Uterus (tissue), 4 donors: ENCODE data around the gene ZNF619. TPM values are rescaled to one million over a fixed set of nuclear protein-coding genes. Genes with fewer than 3 reads are reported as not detected.
A peak's percentile ranks its signal among the peaks of the same experiment; 100 is the strongest.

ENCODE experiments used
- DNase-seq, 2 donors: peaks; one replicate each; pipeline ENCODE4 v3.0.0-alpha.2; 2019 to 2020
- H3K27ac ChIP-seq, 2 donors: fragments of 200-600 bp; sonication (generic); 1 replicate in 1 of 2; 2 replicates in 1 of 2; pipeline ENCODE4 v1.5.1; 2016 to 2018
- H3K27me3 ChIP-seq, 2 donors: fragments of 200-600 bp; sonication (generic); one replicate each; pipeline ENCODE4 v1.5.1; 2018 to 2019; ENCODE audit warnings: control low read depth in 1 of 2
- H3K36me3 ChIP-seq, 2 donors: fragments of 200-600 bp; sonication (generic); one replicate each; pipeline ENCODE4 v1.5.1; 2019; ENCODE audit warnings: control low read depth in 1 of 2
- H3K4me1 ChIP-seq, 2 donors: fragments of 200-600 bp; sonication (generic); one replicate each; pipeline ENCODE4 v1.5.1; 2018 to 2019; ENCODE audit warnings: control low read depth in 1 of 2
- H3K4me3 ChIP-seq, 2 donors: fragments of 200-600 bp; sonication (generic); 1 replicate in 1 of 2; 2 replicates in 1 of 2; pipeline ENCODE4 v1.5.1; 2018 to 2019; ENCODE audit warnings: mild to moderate bottlenecking in 1 of 2
- H3K9me3 ChIP-seq, 2 donors: fragments of 200-600 bp; sonication (generic); one replicate each; pipeline ENCODE4 v1.5.1; 2019; ENCODE audit warnings: control low read depth in 1 of 2
- POLR2A ChIP-seq, 2 donors: fragments of 450-650 bp; IDR thresholded peaks; one replicate each; pipeline ENCODE4 v1.6.1; 2016; ENCODE audit warnings: antibody characterized with exemption in 2 of 2, mild to moderate bottlenecking in 1 of 2, moderate library complexity in 1 of 2
- intact Hi-C: fragments of 100-400 bp; cut with DNase I; formaldehyde crosslinking; loops from one replicate; pipeline ENCODE4 v1.15.1; 2023; ENCODE audit warnings: low total_unique reads
- total RNA-seq, 4 donors: library from RNA; depleted of rRNA in 3 of 4; stranded (reverse); fragments of >200 nt in 3 of 4; gene quantifications; one replicate each; pipeline versions ENCODE4 v1.1.0 to v1.2.4, GENCODE V29; 2014 to 2023
- TF ChIP-seq, protein P1 (sequence below), 4 experiments: fragments of 200-600 bp in 2 of 4; fragments of 450-650 bp in 2 of 4; sonication (generic) in 2 of 4; IDR thresholded peaks; one replicate each; pipeline ENCODE4 v1.5.1; 2016 to 2019; ENCODE audit warnings: antibody characterized with exemption in 4 of 4, mild to moderate bottlenecking in 2 of 4, moderate library complexity in 1 of 4
- donor health status: DM: yes; HTN: yes; CAD: no.

Gene ZNF619
- total RNA-seq, 4 donors from 2014 or later = 0.59 to 11.9 (median 6.1) TPM

DNA sequence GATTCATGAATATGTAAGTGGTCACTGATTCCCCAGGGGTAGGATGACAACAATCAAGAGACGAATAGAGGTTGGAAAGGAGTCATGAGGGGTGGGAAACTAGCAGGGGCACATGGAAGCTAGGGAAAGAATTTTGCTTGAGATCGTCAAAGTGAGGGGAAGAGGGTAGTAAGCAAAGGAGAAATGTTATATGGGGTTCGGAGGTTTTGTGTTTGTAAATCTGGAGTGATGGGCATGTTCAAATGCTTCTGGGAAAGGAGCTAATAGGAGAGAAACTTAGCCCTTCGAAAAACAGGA is 11.9 kb upstream of the ZNF619 start:
- H3K27me3 ChIP-seq = no peaks in the 10 kb centered on the region
- no peak overlapping the region for H3K4me3 ChIP-seq
- no peaks in the 10 kb centered on the region for H3K9me3 ChIP-seq
- DNase-seq = no peak
- no peaks in the 10 kb centered on the region for H3K36me3 ChIP-seq
- no peak for TF ChIP-seq POLR2A (IDR thresholded peaks at IDR 0.05)
- TF ChIP-seq, protein P1, sequence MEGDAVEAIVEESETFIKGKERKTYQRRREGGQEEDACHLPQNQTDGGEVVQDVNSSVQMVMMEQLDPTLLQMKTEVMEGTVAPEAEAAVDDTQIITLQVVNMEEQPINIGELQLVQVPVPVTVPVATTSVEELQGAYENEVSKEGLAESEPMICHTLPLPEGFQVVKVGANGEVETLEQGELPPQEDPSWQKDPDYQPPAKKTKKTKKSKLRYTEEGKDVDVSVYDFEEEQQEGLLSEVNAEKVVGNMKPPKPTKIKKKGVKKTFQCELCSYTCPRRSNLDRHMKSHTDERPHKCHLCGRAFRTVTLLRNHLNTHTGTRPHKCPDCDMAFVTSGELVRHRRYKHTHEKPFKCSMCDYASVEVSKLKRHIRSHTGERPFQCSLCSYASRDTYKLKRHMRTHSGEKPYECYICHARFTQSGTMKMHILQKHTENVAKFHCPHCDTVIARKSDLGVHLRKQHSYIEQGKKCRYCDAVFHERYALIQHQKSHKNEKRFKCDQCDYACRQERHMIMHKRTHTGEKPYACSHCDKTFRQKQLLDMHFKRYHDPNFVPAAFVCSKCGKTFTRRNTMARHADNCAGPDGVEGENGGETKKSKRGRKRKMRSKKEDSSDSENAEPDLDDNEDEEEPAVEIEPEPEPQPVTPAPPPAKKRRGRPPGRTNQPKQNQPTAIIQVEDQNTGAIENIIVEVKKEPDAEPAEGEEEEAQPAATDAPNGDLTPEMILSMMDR (IDR thresholded peaks at IDR 0.05) = no peak
- no peaks in the 10 kb centered on the region for H3K4me1 ChIP-seq
- intact Hi-C loops = no loop called here
- no peak overlapping the region for H3K27ac ChIP-seq

DNA sequence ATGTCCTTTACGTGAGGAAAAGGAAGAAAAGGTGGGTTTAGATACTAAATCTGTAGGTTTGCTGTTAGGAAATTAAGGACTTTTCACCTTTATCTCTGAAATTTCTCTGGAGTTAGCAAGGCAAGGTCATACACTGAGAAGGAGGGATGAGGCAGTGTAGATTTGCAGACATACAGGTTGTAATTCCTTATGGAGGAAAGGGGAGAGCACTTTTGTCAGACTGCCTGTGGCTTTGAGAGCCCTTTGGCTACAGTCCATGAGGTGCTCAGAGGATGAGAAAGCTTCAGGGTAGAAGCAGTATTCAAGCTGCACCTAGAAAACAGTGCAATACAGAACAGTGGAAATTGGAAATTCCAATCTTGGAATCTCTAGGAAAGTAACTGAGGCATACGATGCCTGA is 11.5 kb upstream of the ZNF619 start:
- Histone ChIP-seq H3K4me1 (no peaks in the 10 kb centered on the region), H3K9me3 (no peaks in the 10 kb centered on the region), H3K27ac (no peak overlapping the region), H3K4me3 (no peak overlapping the region), H3K27me3 (no peaks in the 10 kb centered on the region), H3K36me3 (no peaks in the 10 kb centered on the region)
- DNase-seq = no peak
- intact Hi-C loops = no loop called here
- TF ChIP-seq POLR2A (IDR thresholded peaks at IDR 0.05) = no peak
- TF ChIP-seq, protein P1 (IDR thresholded peaks at IDR 0.05) = no peak

- Histone ChIP-seq H3K27me3 (no peaks in the 10 kb centered on the region), H3K27ac (no peak overlapping the region), H3K9me3 (no peaks in the 10 kb centered on the region), H3K36me3 (no peaks in the 10 kb centered on the region), H3K4me1 (no peaks in the 10 kb centered on the region), H3K4me3 (no peak overlapping the region)
- no peak for DNase-seq
- intact Hi-C loops = no loop called here
- TF ChIP-seq POLR2A (IDR thresholded peaks at IDR 0.05) = no peak
- TF ChIP-seq, protein P1 (IDR thresholded peaks at IDR 0.05) = no peak
These were observed 8.9 kb upstream of the ZNF619 start for GRCh38 chr3:40468018-40468417.

DNA sequence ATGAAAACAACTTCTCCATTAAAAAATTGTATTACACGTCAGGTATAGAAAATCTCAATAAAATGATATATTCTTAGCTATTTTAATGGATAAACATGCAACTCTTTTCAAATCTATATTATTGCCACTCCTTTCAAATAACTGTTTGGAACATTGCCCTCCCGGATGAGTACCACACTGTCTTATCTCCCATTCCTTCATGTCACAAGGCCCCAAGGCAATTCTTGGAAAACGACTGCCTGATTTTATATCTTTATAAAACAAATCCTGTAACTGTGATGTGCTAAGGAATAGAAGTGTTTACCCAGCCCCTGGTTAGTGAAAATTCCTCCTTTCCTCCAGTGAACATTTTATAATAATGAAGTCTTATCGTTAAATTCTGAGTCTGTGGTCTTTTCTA is 6.2 kb upstream of the ZNF619 start:
- H3K9me3 ChIP-seq = no peaks in the 10 kb centered on the region
- no peak overlapping the region for H3K4me3 ChIP-seq
- intact Hi-C loops = no loop called here
- no peak for DNase-seq
- no peaks in the 10 kb centered on the region for H3K27me3 ChIP-seq
- no peak overlapping the region for H3K27ac ChIP-seq
- no peak for TF ChIP-seq POLR2A (IDR thresholded peaks at IDR 0.05)
- no peaks in the 10 kb centered on the region for H3K36me3 ChIP-seq
- no peaks in the 10 kb centered on the region for H3K4me1 ChIP-seq

GRCh38 chr3:40477666-40478065 is 744 bp downstream of the ZNF619 start:
- H3K27me3 ChIP-seq = no peaks in the 10 kb centered on the region
- intact Hi-C loops = no loop called here
- TF ChIP-seq, protein P1 (IDR thresholded peaks at IDR 0.05) = no peak
- no peaks in the 10 kb centered on the region for H3K4me1 ChIP-seq
- H3K36me3 ChIP-seq = no peaks in the 10 kb centered on the region
- H3K27ac ChIP-seq = peak overlapping the region in 1 of 2 donors; percentile 78
- peak overlapping the region; percentile 67 to 93 for H3K4me3 ChIP-seq
- no peaks in the 10 kb centered on the region for H3K9me3 ChIP-seq
- no peak for DNase-seq

- Histone ChIP-seq H3K9me3 (peaks cover 0 to 12% of the 10 kb centered on the region in 2 donors), H3K4me3 (no peak overlapping the region), H3K27ac (no peak overlapping the region), H3K4me1 (no peaks in the 10 kb centered on the region), H3K27me3 (no peaks in the 10 kb centered on the region), H3K36me3 (no peaks in the 10 kb centered on the region)
- TF ChIP-seq, protein P1 (IDR thresholded peaks at IDR 0.05) = no peak
- TF ChIP-seq POLR2A (IDR thresholded peaks at IDR 0.05) = no peak
- DNase-seq = no peak
- intact Hi-C loops = no loop called here
These were observed 10.2 kb downstream of the ZNF619 start for GRCh38 chr3:40487172-40487571.
